ENCODE data around the gene METAP1D.

- TF ChIP-seq, protein P1, sequence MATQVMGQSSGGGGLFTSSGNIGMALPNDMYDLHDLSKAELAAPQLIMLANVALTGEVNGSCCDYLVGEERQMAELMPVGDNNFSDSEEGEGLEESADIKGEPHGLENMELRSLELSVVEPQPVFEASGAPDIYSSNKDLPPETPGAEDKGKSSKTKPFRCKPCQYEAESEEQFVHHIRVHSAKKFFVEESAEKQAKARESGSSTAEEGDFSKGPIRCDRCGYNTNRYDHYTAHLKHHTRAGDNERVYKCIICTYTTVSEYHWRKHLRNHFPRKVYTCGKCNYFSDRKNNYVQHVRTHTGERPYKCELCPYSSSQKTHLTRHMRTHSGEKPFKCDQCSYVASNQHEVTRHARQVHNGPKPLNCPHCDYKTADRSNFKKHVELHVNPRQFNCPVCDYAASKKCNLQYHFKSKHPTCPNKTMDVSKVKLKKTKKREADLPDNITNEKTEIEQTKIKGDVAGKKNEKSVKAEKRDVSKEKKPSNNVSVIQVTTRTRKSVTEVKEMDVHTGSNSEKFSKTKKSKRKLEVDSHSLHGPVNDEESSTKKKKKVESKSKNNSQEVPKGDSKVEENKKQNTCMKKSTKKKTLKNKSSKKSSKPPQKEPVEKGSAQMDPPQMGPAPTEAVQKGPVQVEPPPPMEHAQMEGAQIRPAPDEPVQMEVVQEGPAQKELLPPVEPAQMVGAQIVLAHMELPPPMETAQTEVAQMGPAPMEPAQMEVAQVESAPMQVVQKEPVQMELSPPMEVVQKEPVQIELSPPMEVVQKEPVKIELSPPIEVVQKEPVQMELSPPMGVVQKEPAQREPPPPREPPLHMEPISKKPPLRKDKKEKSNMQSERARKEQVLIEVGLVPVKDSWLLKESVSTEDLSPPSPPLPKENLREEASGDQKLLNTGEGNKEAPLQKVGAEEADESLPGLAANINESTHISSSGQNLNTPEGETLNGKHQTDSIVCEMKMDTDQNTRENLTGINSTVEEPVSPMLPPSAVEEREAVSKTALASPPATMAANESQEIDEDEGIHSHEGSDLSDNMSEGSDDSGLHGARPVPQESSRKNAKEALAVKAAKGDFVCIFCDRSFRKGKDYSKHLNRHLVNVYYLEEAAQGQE (IDR thresholded peaks at IDR 0.05; ENCODE audit: insufficient read depth in 1 of 2, low read depth in 2 of 2, low read length in 2 of 2): no peak
- no peak for TF ChIP-seq TAF1 (IDR thresholded peaks at IDR 0.05; ENCODE audit: borderline replicate concordance, insufficient read depth, low read length)
- TF ChIP-seq SIN3A (IDR thresholded peaks at IDR 0.05; ENCODE audit: borderline replicate concordance, insufficient read depth, low read length): no peak
Observed at GRCh38 chr2:172109988-172110811, 110.4 kb downstream of the METAP1D start.
